Measurements from ENCODE around the gene ENO4.

ENO4 gene

DNA sequence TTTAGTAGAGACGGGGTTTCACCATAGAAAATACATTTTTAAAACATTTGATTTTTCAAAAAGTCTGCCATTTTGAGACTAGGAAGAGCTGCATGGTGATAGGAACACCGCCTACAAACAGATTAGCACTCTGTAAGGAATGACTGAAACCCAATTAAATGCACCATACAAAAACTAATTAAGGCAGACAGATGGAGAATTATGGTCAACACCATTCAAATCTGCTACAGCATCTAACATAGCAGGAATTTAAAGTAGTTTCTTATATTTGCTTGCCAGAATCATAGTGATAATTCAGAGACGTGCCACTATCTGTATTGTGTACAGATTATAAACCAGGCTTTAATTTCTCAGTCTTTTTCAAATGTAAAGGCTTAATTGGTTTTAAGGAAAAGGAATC, 68.2 kb downstream of the ENO4 start:
- no peak for DNase-seq

DNA sequence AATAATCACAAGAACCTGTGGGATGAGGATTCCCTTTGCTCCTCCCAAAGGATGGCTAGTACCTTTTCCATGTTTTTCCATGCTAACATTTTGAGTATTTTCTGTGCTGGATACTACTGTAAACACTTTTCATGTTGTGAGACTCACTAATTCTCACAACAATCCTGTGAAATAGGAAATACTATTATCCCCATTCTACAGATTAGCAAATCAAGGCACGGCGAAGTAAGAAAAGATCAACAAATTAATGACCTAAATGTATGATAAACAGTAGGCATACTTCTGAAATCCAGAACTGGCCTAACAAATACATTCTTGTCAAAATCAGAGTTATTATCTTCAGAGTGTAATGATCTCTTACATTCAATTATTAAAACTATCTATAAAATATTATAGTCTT, 69.3 kb downstream of the ENO4 start:
- DNase-seq: no peak

- DNase-seq: no peak
Observed at GRCh38 chr10:116919164-116919563, 69.9 kb downstream of the ENO4 start.

DNA sequence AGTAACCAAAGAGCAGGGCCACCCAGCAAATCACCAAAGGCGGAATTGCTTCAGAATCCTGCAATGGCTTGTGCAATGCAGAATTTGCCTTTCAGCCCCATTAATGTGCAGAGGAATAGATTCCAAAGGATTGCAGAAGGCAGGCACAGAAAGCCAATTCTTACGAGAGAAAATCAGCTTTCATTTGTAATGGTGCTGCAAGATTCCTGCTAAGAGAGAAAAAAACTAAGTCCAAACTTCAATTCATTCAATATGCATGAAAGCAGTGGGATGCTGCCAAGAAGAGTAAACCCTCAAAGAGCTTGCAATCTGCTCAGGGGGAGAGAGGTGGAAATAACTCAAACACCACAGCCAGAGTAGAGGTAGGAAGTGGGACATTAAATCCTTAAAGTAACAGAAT, 70.4 kb downstream of the ENO4 start:
- no peak for DNase-seq

- no peak for DNase-seq
Observed at GRCh38 chr10:116925056-116925455, 75.8 kb downstream of the ENO4 start.

DNA sequence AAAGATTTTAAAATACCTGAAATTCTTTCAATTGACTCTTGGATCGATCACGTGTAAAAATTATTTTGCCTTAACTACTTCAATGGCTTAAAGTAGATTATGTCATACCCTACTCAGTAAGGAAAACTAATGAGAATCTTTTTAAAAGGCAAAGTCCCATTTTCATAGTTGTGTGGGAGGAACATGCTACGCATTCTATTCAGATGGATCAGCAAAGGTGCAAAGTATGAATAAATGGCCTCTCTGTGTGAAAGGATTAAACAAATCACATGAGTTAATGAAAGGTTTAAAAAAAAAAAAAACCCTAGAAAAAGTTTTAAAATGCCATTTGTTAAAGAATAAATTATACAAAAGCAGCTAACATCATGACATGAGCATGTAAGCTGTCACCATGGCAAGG, 77.1 kb downstream of the ENO4 start:
- DNase-seq: no peak

- no peak for DNase-seq
Observed at GRCh38 chr10:116931806-116932205, 82.5 kb downstream of the ENO4 start.

All from central memory CD4-positive, alpha-beta T cell (primary cell).